Ovary (tissue), 9 donors: Measurements from ENCODE around the gene EHMT1. TPM values are rescaled to one million over a fixed set of nuclear protein-coding genes. Genes with fewer than 3 reads are reported as not detected.

Source experiments
- DNase-seq, 5 donors: peaks; one replicate each; pipeline ENCODE4 v3.0.0-alpha.2; 2019 to 2020
- H3K27ac ChIP-seq, 2 donors: fragments of 200-600 bp; one replicate each; pipeline versions ENCODE4 v1.5.1 to v1.8.0; 2019 to 2022
- H3K27me3 ChIP-seq: fragments of 200-600 bp; one replicate; pipeline ENCODE4 v1.8.0; 2022
- H3K36me3 ChIP-seq: fragments of 200-600 bp; sonication (generic); one replicate; pipeline ENCODE4 v1.5.1; 2019
- H3K4me1 ChIP-seq: one replicate; pipeline ENCODE4 v1.8.1; 2013; ENCODE audit warnings: mild to moderate bottlenecking, moderate library complexity; ENCODE audit not compliant: insufficient read depth
- H3K4me3 ChIP-seq: fragments of 200-600 bp; sonication (generic); one replicate; pipeline ENCODE4 v1.5.1; 2017
- H3K9me3 ChIP-seq, 2 donors: fragments of 200-600 bp in 1 of 2; sonication (generic) in 1 of 2; one replicate each; pipeline versions ENCODE4 v1.5.1 to v1.8.1; 2013 to 2019; ENCODE audit warnings: mild to moderate bottlenecking in 1 of 2, moderate library complexity in 1 of 2
- EP300 ChIP-seq: sonication (generic); formaldehyde crosslinking; IDR thresholded peaks from one replicate; pipeline ENCODE4 v1.6.1; 2017; ENCODE audit warnings: antibody characterized with exemption
- POLR2A ChIP-seq: fragments of 450-650 bp; IDR thresholded peaks from one replicate; pipeline ENCODE4 v1.6.1; 2017; ENCODE audit warnings: antibody characterized with exemption, mild to moderate bottlenecking, moderate library complexity
- WGBS, 3 donors: extraction: QIAGEN DNeasy Blood & Tissue Kit in 1 of 3; methylation state at CpG; one replicate each; pipeline versions ENCODE4 v1.1.5 to v1.1.7; 2013 to 2017; 5-methylcytosine and 5-hydroxymethylcytosine counted together
- intact Hi-C, 4 donors: fragments of 100-400 bp; cut with DNase I; formaldehyde crosslinking; loops; one replicate each; pipeline versions ENCODE4 v1.11.0 to v1.15.1; 2022 to 2023
- polyA plus RNA-seq, 2 donors: library from polyadenylated mRNA; stranded (reverse); fragments of 200-250 nt in 1 of 2; fragments of 350-450 nt in 1 of 2; fragmentation: Illumina TruSeq in 1 of 2; extraction: RNeasy Lipid Tissue Mini Kit (QIAGEN cat#74804) in 1 of 2; gene quantifications; one replicate each; pipeline ENCODE4 v1.2.3, GENCODE V29; 2013 to 2014
- total RNA-seq, 7 donors: library from RNA; depleted of rRNA in 2 of 7; stranded (reverse); fragments of >200 nt in 2 of 7; fragmentation: NEBNext Ultra II Directional in 3 of 7; extraction: Animal tissue kit (Norgen Biotek cat#: 25700) in 3 of 7; gene quantifications; one replicate each; pipeline versions ENCODE4 v1.1.0 to v1.2.4, GENCODE V29; 2016 to 2023
- TF ChIP-seq, protein P1 (sequence below), 3 donors: fragments of 450-650 bp in 2 of 3; fragments of 200-600 bp in 1 of 3; IDR thresholded peaks; one replicate each; pipeline versions ENCODE4 v1.5.1 to v1.8.0; 2016 to 2022; ENCODE audit warnings: antibody characterized with exemption in 3 of 3, mild to moderate bottlenecking in 1 of 3
- donor health status: DM: no; HTN: no; CAD: no; lungs with moderate emphysema.
- donor health status: DM: no; HTN: no; CAD: no.
- donor health status: Bipolar disorder and iron deficiency.
- donor health status: DM: yes; HTN: yes; CAD: no.
- donor health status: DM: no; HTN: no; CAD: no.
- donor health status: DM: yes; HTN: yes; CAD: no.

EHMT1 gene
- total and polyA plus RNA-seq, 9 donors, result 40.8 to 98.5 (median 77.9) TPM

DNA sequence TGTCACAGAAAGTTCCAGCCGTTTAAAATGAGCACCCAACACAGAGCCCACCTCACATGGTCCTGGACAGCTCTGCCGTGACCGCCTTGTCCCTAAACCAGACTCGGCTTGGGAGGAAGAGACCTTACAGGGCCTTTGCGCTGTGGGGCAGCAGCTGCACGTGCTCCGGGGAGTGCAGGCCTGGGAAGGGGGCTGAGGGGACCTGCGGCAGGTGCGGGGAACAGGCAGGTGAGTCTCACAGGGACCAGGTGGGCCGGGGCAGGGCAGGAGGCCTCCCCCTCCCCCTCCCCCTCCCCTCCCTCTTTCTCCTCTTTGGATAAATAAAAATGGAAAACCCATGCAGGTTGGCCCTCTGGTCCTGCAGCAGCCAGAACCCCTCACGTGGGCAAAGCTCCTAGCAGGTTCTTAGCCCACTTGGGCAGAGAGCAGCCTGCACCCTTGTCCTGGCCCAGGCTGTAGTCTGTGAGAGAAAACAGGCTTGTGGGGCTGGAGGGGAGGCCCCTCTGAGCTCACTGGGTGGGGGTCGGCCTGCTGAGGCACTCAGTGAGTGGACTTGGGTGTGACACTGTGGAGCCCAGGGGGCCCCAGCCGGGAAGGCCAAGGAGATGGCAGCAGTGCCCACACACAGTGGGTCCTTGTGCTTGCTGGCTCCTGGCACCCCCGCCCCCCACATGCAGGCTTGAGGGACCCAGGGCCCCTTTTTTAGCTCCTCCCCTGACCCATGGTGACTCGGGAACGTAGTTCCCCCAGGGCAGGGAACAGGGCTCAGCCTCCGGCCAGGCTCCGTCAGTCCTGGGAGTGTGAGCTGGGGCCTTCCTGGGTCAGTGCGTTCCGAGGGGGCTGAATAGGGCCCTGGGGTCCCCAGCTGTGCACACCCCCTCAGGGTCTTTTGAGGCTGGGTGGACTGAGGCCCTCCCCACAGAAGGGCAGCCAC is 218.8 kb downstream of the EHMT1 start:
- TF ChIP-seq EP300 (no peak), POLR2A (no peak)
- TF ChIP-seq, protein P1, sequence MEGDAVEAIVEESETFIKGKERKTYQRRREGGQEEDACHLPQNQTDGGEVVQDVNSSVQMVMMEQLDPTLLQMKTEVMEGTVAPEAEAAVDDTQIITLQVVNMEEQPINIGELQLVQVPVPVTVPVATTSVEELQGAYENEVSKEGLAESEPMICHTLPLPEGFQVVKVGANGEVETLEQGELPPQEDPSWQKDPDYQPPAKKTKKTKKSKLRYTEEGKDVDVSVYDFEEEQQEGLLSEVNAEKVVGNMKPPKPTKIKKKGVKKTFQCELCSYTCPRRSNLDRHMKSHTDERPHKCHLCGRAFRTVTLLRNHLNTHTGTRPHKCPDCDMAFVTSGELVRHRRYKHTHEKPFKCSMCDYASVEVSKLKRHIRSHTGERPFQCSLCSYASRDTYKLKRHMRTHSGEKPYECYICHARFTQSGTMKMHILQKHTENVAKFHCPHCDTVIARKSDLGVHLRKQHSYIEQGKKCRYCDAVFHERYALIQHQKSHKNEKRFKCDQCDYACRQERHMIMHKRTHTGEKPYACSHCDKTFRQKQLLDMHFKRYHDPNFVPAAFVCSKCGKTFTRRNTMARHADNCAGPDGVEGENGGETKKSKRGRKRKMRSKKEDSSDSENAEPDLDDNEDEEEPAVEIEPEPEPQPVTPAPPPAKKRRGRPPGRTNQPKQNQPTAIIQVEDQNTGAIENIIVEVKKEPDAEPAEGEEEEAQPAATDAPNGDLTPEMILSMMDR (IDR thresholded peaks at IDR 0.05), result no peak
- no peak overlapping the region for H3K27ac ChIP-seq
- WGBS, 3 donors, result 87 to 89% (median 89%) methylated on average over 20 of the region's 20 CpGs
- intact Hi-C loops, result no loop called here
- H3K36me3 ChIP-seq, result no peaks in the 10 kb centered on the region
- no peak for DNase-seq
- no peaks in the 10 kb centered on the region for H3K4me1 ChIP-seq
- H3K4me3 ChIP-seq, result no peak overlapping the region
- no peaks in the 10 kb centered on the region for H3K27me3 ChIP-seq
- no peaks in the 10 kb centered on the region for H3K9me3 ChIP-seq

- no peak for DNase-seq
- WGBS, 3 donors, result 92 to 95% (median 93%) methylated on average over 10 of the region's 10 CpGs
- TF ChIP-seq POLR2A, result no peak
- TF ChIP-seq, protein P1 (IDR thresholded peaks at IDR 0.05), result no peak
- no peak for TF ChIP-seq EP300
- Histone ChIP-seq H3K4me1 (no peaks in the 10 kb centered on the region), H3K27ac (no peak overlapping the region), H3K27me3 (no peaks in the 10 kb centered on the region), H3K36me3 (no peaks in the 10 kb centered on the region), H3K4me3 (no peak overlapping the region), H3K9me3 (no peaks in the 10 kb centered on the region)
- intact Hi-C loops, result no loop called here
Observed at GRCh38 chr9:137838576-137838975, 219.8 kb downstream of the EHMT1 start.

GRCh38 chr9:137843355-137843754 is 224.6 kb downstream of the EHMT1 start:
- Histone ChIP-seq H3K27ac (no peak overlapping the region), H3K36me3 (no peaks in the 10 kb centered on the region), H3K4me3 (no peak overlapping the region), H3K9me3 (no peaks in the 10 kb centered on the region), H3K27me3 (no peaks in the 10 kb centered on the region), H3K4me1 (no peaks in the 10 kb centered on the region)
- 80 to 88% (median 80%) methylated on average over 9 of the region's 9 CpGs for WGBS, 3 donors
- no peak for DNase-seq
- TF ChIP-seq POLR2A (no peak), EP300 (no peak)
- TF ChIP-seq, protein P1 (IDR thresholded peaks at IDR 0.05), result no peak
- intact Hi-C loops, result no loop called here

- H3K9me3 ChIP-seq, result no peaks in the 10 kb centered on the region
- H3K27me3 ChIP-seq, result no peaks in the 10 kb centered on the region
- no peak overlapping the region for H3K27ac ChIP-seq
- intact Hi-C loops, result no loop called here
- TF ChIP-seq EP300 (no peak), POLR2A (no peak)
- TF ChIP-seq, protein P1 (IDR thresholded peaks at IDR 0.05), result no peak
- 52 to 65% (median 54%) methylated on average over 5 of the region's 5 CpGs for WGBS, 3 donors
- no peaks in the 10 kb centered on the region for H3K4me1 ChIP-seq
- DNase-seq, result no peak
- no peak overlapping the region for H3K4me3 ChIP-seq
- H3K36me3 ChIP-seq, result no peaks in the 10 kb centered on the region
Observed at GRCh38 chr9:137851516-137852267, 232.9 kb downstream of the EHMT1 start.
